Measurements from ENCODE around the gene IMPG1. TPM values are rescaled to one million over a fixed set of nuclear protein-coding genes. Genes with fewer than 3 reads are reported as not detected.

IMPG1 gene
- total RNA-seq, 1 experiment from 2014 or later, result not detected

DNA sequence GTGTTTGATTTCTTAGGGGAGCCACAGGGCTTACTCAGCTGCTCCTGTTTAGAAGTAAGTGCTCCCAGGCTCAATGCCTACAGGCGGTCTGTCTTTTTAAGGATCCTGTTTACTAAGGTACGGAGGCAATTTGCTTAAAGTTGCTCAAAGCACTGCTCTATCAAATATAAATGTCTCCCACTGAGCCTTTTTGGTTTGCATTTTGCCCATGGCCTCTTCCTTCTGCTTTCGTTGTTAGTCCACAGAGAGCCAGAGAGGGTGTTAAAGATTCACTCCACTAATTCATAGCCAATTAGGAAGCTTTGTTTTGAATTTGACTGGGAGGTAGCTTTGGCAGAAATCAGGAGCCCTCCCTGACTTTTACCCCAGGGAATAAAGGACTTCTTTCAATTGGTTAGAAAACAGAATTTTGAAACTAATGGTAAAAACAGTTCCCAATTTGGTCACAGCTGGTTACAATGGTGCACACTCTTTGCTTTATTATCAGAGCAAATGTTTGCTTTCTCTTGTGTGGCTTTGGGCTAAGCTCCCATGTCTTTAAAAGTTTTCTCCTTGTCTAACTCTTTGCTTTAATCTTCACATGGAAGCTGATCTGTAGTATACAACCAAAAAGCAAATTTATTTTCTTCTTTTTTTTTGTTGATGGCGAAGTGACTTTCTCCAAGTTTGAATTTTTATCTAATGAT is 126.2 kb downstream of the IMPG1 start:
- Histone ChIP-seq H3K9ac (ENCODE audit: low read length) (no peak overlapping the region), H2AFZ (ENCODE audit: low read length) (no peak overlapping the region), H4K20me1 (ENCODE audit: low read length) (no peaks in the 10 kb centered on the region), H3K27ac (ENCODE audit: low read length) (no peak overlapping the region), H3K79me2 (ENCODE audit: low read length) (no peaks in the 10 kb centered on the region), H3K9me2 (replicated peaks; ENCODE audit: low read length) (no peaks in the 10 kb centered on the region), H3K27me3 (ENCODE audit: low read length) (peaks cover 44% of the 10 kb centered on the region), H3F3A (ENCODE audit: low read length, unreplicated experiment) (no peaks in the 10 kb centered on the region), H3K36me3 (ENCODE audit: low read depth, low read length) (no peaks in the 10 kb centered on the region), H3K4me3 (ENCODE audit: low read length) (no peak overlapping the region), H3K4me1 (ENCODE audit: insufficient read depth, low read length) (peaks cover under 1% of the 10 kb centered on the region; the same call in 1 of the 2 replicates), H3K9me3 (ENCODE audit: low read length) (no peaks in the 10 kb centered on the region), H3K4me2 (ENCODE audit: low read length) (no peak overlapping the region)
- no peak for TF ChIP-seq EZH2 (IDR thresholded peaks at IDR 0.05; ENCODE audit: low read length, unreplicated experiment)
- no peak for TF ChIP-seq EZH2phosphoT487 (IDR thresholded peaks at IDR 0.05; ENCODE audit: borderline replicate concordance, low read length)
- TF ChIP-seq, protein P1, sequence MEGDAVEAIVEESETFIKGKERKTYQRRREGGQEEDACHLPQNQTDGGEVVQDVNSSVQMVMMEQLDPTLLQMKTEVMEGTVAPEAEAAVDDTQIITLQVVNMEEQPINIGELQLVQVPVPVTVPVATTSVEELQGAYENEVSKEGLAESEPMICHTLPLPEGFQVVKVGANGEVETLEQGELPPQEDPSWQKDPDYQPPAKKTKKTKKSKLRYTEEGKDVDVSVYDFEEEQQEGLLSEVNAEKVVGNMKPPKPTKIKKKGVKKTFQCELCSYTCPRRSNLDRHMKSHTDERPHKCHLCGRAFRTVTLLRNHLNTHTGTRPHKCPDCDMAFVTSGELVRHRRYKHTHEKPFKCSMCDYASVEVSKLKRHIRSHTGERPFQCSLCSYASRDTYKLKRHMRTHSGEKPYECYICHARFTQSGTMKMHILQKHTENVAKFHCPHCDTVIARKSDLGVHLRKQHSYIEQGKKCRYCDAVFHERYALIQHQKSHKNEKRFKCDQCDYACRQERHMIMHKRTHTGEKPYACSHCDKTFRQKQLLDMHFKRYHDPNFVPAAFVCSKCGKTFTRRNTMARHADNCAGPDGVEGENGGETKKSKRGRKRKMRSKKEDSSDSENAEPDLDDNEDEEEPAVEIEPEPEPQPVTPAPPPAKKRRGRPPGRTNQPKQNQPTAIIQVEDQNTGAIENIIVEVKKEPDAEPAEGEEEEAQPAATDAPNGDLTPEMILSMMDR (conservative IDR thresholded peaks at IDR 0.05; ENCODE audit: low read depth, low read length), result no peak
- DNase-seq, result no peak
- ChIA-PET CTCF (no interaction called here), POLR2A (ENCODE audit: unreplicated experiment) (no interaction called here)
- BruUV-seq (replicated peaks), result no TSS peak
- ATAC-seq, result no peak
- intact Hi-C loops (cut with micrococcal nuclease), result no loop called here

DNA sequence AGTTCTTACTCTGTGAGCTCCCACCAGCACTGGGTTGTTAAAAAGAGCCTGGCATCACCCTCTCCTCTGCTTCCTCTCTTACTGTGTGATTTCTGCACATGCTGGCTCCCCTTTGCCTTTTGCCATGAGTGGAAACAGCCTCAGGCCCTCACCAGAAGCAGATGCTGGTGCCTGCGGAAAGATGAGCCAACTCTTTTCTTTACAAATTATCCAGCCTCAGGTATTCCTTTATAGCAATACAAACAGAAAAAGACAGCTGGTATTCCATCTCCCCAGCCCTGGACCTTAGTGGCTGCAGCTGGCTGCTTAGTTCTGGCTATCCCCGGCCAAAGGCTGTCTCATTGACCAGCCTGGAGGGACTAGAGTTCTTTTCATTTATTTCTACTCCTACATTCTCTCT is 129.1 kb downstream of the IMPG1 start:
- no peak overlapping the region for H3K9ac ChIP-seq (ENCODE audit: low read length)
- no TSS peak for BruUV-seq (replicated peaks)
- TF ChIP-seq EZH2phosphoT487 (IDR thresholded peaks at IDR 0.05; ENCODE audit: borderline replicate concordance, low read length), result no peak
- ChIA-PET POLR2A (ENCODE audit: unreplicated experiment) (no interaction called here), CTCF (no interaction called here)
- H3K79me2 ChIP-seq (ENCODE audit: low read length), result no peaks in the 10 kb centered on the region
- H3K4me1 ChIP-seq (ENCODE audit: insufficient read depth, low read length), result peaks cover 3% of the 10 kb centered on the region; the same call in 1 of the 2 replicates
- no peak overlapping the region for H3K27ac ChIP-seq (ENCODE audit: low read length)
- no peak overlapping the region for H3K4me3 ChIP-seq (ENCODE audit: low read length)
- no peaks in the 10 kb centered on the region for H3K36me3 ChIP-seq (ENCODE audit: low read depth, low read length)
- H3K4me2 ChIP-seq (ENCODE audit: low read length), result no peak overlapping the region
- H3K9me2 ChIP-seq (replicated peaks; ENCODE audit: low read length), result no peaks in the 10 kb centered on the region
- intact Hi-C loops (cut with micrococcal nuclease), result no loop called here
- no peaks in the 10 kb centered on the region for H3F3A ChIP-seq (ENCODE audit: low read length, unreplicated experiment)
- H3K27me3 ChIP-seq (ENCODE audit: low read length), result peaks cover 40% of the 10 kb centered on the region
- H2AFZ ChIP-seq (ENCODE audit: low read length), result no peak overlapping the region
- H3K9me3 ChIP-seq (ENCODE audit: low read length), result no peaks in the 10 kb centered on the region
- no peak for DNase-seq
- H4K20me1 ChIP-seq (ENCODE audit: low read length), result no peaks in the 10 kb centered on the region
- no peak for ATAC-seq

DNA sequence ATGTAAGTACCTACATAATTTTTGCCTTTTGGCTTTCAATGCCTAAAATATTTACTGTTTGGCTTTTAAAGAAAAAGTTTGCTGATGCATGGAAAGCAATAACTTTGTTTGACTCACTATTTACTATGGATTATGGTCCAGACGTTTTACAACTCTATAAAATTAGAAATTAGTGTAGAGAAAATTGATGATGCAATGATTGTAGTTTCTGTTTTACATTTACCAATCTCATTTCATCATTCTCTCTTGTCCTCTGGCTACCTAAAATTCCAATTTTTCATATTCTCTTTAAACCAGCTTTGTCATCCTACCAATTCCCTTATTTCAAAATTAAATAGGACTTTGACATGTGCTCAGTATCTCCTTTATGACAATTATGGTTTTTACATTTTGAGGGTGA is 131.0 kb downstream of the IMPG1 start:
- ChIA-PET POLR2A (ENCODE audit: unreplicated experiment) (no interaction called here), CTCF (no interaction called here)
- H3K27ac ChIP-seq (ENCODE audit: low read length), result no peak overlapping the region
- no peaks in the 10 kb centered on the region for H3F3A ChIP-seq (ENCODE audit: low read length, unreplicated experiment)
- H4K20me1 ChIP-seq (ENCODE audit: low read length), result no peaks in the 10 kb centered on the region
- H3K9ac ChIP-seq (ENCODE audit: low read length), result no peak overlapping the region
- H2AFZ ChIP-seq (ENCODE audit: low read length), result no peak overlapping the region
- H3K79me2 ChIP-seq (ENCODE audit: low read length), result no peaks in the 10 kb centered on the region
- H3K9me3 ChIP-seq (ENCODE audit: low read length), result no peaks in the 10 kb centered on the region
- peaks cover 3% of the 10 kb centered on the region; the same call in 1 of the 2 replicates for H3K4me1 ChIP-seq (ENCODE audit: insufficient read depth, low read length)
- intact Hi-C loops (cut with micrococcal nuclease), result no loop called here
- no peak overlapping the region for H3K4me2 ChIP-seq (ENCODE audit: low read length)
- no peaks in the 10 kb centered on the region for H3K36me3 ChIP-seq (ENCODE audit: low read depth, low read length)
- H3K9me2 ChIP-seq (replicated peaks; ENCODE audit: low read length), result no peaks in the 10 kb centered on the region
- no TSS peak for BruUV-seq (replicated peaks)
- H3K27me3 ChIP-seq (ENCODE audit: low read length), result peaks cover 22% of the 10 kb centered on the region
- TF ChIP-seq, protein P1 (conservative IDR thresholded peaks at IDR 0.05; ENCODE audit: low read depth, low read length), result no peak
- TF ChIP-seq EZH2phosphoT487 (IDR thresholded peaks at IDR 0.05; ENCODE audit: borderline replicate concordance, low read length), result no peak
- TF ChIP-seq EZH2 (IDR thresholded peaks at IDR 0.05; ENCODE audit: low read length, unreplicated experiment), result no peak
- no peak overlapping the region for H3K4me3 ChIP-seq (ENCODE audit: low read length)
- ATAC-seq, result no peak
- DNase-seq, result peak; percentile 7

Data from PC-3 (cell line).